Fibroblast of lung (primary cell): Measurements from ENCODE around the gene USP16. TPM values are rescaled to one million over a fixed set of nuclear protein-coding genes. Genes with fewer than 3 reads are reported as not detected.

Source experiments
- DNase-seq, 2 donors: peaks; one replicate each; pipeline versions ENCODE4 v3.0.0 to v3.0.0-alpha.2; 2010; ENCODE audit warnings: low read depth in 2 of 2
- H2AFZ ChIP-seq: 2 replicates; pipeline ENCODE4 v1.5.1; 2012; ENCODE audit warnings: low read length, control low read depth, inconsistent platforms
- H3K27ac ChIP-seq: 2 replicates; pipeline ENCODE4 v1.5.1; 2011; ENCODE audit warnings: low read length, control low read depth; ENCODE audit not compliant: insufficient read depth
- H3K27me3 ChIP-seq: 2 replicates; pipeline ENCODE4 v1.5.1; 2011; ENCODE audit warnings: mild to moderate bottlenecking, low read length; ENCODE audit not compliant: control insufficient read depth, insufficient read depth
- H3K36me3 ChIP-seq: 2 replicates; pipeline ENCODE4 v1.5.1; 2011; ENCODE audit warnings: low read length; ENCODE audit not compliant: control insufficient read depth, insufficient read depth
- H3K4me1 ChIP-seq: 2 replicates; pipeline ENCODE4 v1.5.1; 2011; ENCODE audit warnings: low read length; ENCODE audit not compliant: control insufficient read depth, insufficient read depth; ENCODE audit errors: extremely low read depth
- H3K4me2 ChIP-seq: 2 replicates; pipeline ENCODE4 v1.5.1; 2011; ENCODE audit warnings: low read length, control low read depth; ENCODE audit not compliant: insufficient read depth; ENCODE audit errors: extremely low read depth
- H3K4me3 ChIP-seq, 4 experiments: fragments of 200-600 bp in 1 of 4; sonication (generic) in 1 of 4; replicated peaks in 1 of 4; 2 replicates each; pipeline ENCODE4 v1.5.1; 2011 to 2016; ENCODE audit warnings: low read length in 4 of 4, low read depth in 3 of 4, mild to moderate bottlenecking in 3 of 4, control low read depth in 2 of 4, inconsistent platforms in 1 of 4, mixed read lengths in 1 of 4; ENCODE audit not compliant: insufficient read depth in 1 of 4; ENCODE audit errors: control extremely low read depth in 1 of 4
- H3K79me2 ChIP-seq: 2 replicates; pipeline ENCODE4 v1.5.1; 2012; ENCODE audit warnings: mild to moderate bottlenecking, low read length, inconsistent platforms; ENCODE audit not compliant: control insufficient read depth, insufficient read depth
- H3K9ac ChIP-seq: 2 replicates; pipeline ENCODE4 v1.5.1; 2011; ENCODE audit warnings: mild to moderate bottlenecking, low read length, control low read depth; ENCODE audit not compliant: insufficient read depth
- H3K9me3 ChIP-seq: 2 replicates; pipeline ENCODE4 v1.5.1; 2012; ENCODE audit warnings: low read depth, low read length; ENCODE audit not compliant: control insufficient read depth, insufficient read depth
- H4K20me1 ChIP-seq: 2 replicates; pipeline ENCODE4 v1.5.1; 2011; ENCODE audit warnings: low read length; ENCODE audit not compliant: control insufficient read depth, insufficient read depth; ENCODE audit errors: extremely low read depth
- CTCF ChIP-seq, 2 donors: IDR thresholded peaks in 1 of 2; conservative IDR thresholded peaks in 1 of 2; 1 replicate in 1 of 2; 2 replicates in 1 of 2; pipeline ENCODE4 v1.5.1; 2011 to 2012; ENCODE audit warnings: low read length in 2 of 2, control low read depth in 1 of 2, inconsistent platforms in 1 of 2, low read depth in 1 of 2, mild to moderate bottlenecking in 1 of 2
- EZH2 ChIP-seq: IDR thresholded peaks from 2 replicates; pipeline ENCODE4 v1.5.1; 2012; ENCODE audit warnings: low read length, control low read depth, mild to moderate bottlenecking; ENCODE audit errors: missing control alignments
- polyA plus RNA-seq, 2 donors: library from polyadenylated mRNA; depleted of rRNA in 1 of 2; stranded (reverse) in 1 of 2; unstranded in 1 of 2; fragments of >200 nt; gene quantifications; 2 replicates each; pipeline ENCODE4 v1.2.1, GENCODE V29; 2011 to 2012; ENCODE audit warnings: missing spikeins in 1 of 2
- total RNA-seq: library from RNA; depleted of rRNA; stranded (reverse); fragments of >200 nt; gene quantifications from 2 replicates; pipeline ENCODE4 v1.2.1, GENCODE V29; 2014

USP16 gene
- total and polyA plus RNA-seq, 2 donors (not counting 1 experiment from before 2014, with no cell fraction given) = 32.2 to 34.4 TPM

GRCh38 chr21:29052224-29052623, 27.8 kb downstream of the USP16 start:
- H3K4me2 ChIP-seq = no peak overlapping the region
- no peaks in the 10 kb centered on the region for H3K4me1 ChIP-seq
- peaks cover 14% of the 10 kb centered on the region for H3K36me3 ChIP-seq
- H3K9me3 ChIP-seq = no peaks in the 10 kb centered on the region
- DNase-seq = no peak
- H3K27ac ChIP-seq = no peak overlapping the region
- H3K79me2 ChIP-seq = no peaks in the 10 kb centered on the region
- H3K4me3 ChIP-seq = no peak overlapping the region
- no peak overlapping the region for H3K9ac ChIP-seq
- H4K20me1 ChIP-seq = no peaks in the 10 kb centered on the region
- TF ChIP-seq CTCF (conservative IDR thresholded peaks at IDR 0.05 in 1 of 2, IDR thresholded peaks at IDR 0.05 in 1 of 2; ENCODE audit: low read depth in 1 of 2, low read length in 2 of 2) = no peak
- TF ChIP-seq EZH2 = no peak
- no peak overlapping the region for H2AFZ ChIP-seq
- H3K27me3 ChIP-seq = no peaks in the 10 kb centered on the region

GRCh38 chr21:29053011-29053553, 28.6 kb downstream of the USP16 start:
- no peaks in the 10 kb centered on the region for H3K27me3 ChIP-seq
- H3K4me3 ChIP-seq = no peak overlapping the region
- no peaks in the 10 kb centered on the region for H3K4me1 ChIP-seq
- no peaks in the 10 kb centered on the region for H3K79me2 ChIP-seq
- no peak overlapping the region for H3K9ac ChIP-seq
- TF ChIP-seq EZH2 (no peak), CTCF (conservative IDR thresholded peaks at IDR 0.05 in 1 of 2, IDR thresholded peaks at IDR 0.05 in 1 of 2; ENCODE audit: low read depth in 1 of 2, low read length in 2 of 2) (no peak)
- H3K4me2 ChIP-seq = no peak overlapping the region
- H3K36me3 ChIP-seq = peaks cover 12% of the 10 kb centered on the region
- no peak overlapping the region for H2AFZ ChIP-seq
- DNase-seq = no peak
- H4K20me1 ChIP-seq = no peaks in the 10 kb centered on the region
- no peaks in the 10 kb centered on the region for H3K9me3 ChIP-seq
- no peak overlapping the region for H3K27ac ChIP-seq

- TF ChIP-seq CTCF (conservative IDR thresholded peaks at IDR 0.05 in 1 of 2, IDR thresholded peaks at IDR 0.05 in 1 of 2; ENCODE audit: low read depth in 1 of 2, low read length in 2 of 2) (no peak), EZH2 (no peak)
- no peak overlapping the region for H3K27ac ChIP-seq
- H3K27me3 ChIP-seq = no peaks in the 10 kb centered on the region
- H4K20me1 ChIP-seq = no peaks in the 10 kb centered on the region
- DNase-seq = peak; percentile 39 to 77
- no peak overlapping the region for H3K4me2 ChIP-seq
- no peaks in the 10 kb centered on the region for H3K4me1 ChIP-seq
- H3K36me3 ChIP-seq = peaks cover 12% of the 10 kb centered on the region
- H2AFZ ChIP-seq = no peak overlapping the region
- no peaks in the 10 kb centered on the region for H3K9me3 ChIP-seq
- no peaks in the 10 kb centered on the region for H3K79me2 ChIP-seq
- no peak overlapping the region for H3K9ac ChIP-seq
- no peak overlapping the region for H3K4me3 ChIP-seq
These were observed 29.2 kb downstream of the USP16 start for GRCh38 chr21:29053656-29054055.
